ENCODE results near the gene SSBP4. TPM values are rescaled to one million over a fixed set of nuclear protein-coding genes. Genes with fewer than 3 reads are reported as not detected.
A peak's percentile ranks its signal among the peaks of the same experiment; 100 is the strongest.

The SSBP4 gene
- polyA plus RNA-seq, 1 of the 3 experiments (the other 2 are of a cell fraction): 24.9 TPM

DNA sequence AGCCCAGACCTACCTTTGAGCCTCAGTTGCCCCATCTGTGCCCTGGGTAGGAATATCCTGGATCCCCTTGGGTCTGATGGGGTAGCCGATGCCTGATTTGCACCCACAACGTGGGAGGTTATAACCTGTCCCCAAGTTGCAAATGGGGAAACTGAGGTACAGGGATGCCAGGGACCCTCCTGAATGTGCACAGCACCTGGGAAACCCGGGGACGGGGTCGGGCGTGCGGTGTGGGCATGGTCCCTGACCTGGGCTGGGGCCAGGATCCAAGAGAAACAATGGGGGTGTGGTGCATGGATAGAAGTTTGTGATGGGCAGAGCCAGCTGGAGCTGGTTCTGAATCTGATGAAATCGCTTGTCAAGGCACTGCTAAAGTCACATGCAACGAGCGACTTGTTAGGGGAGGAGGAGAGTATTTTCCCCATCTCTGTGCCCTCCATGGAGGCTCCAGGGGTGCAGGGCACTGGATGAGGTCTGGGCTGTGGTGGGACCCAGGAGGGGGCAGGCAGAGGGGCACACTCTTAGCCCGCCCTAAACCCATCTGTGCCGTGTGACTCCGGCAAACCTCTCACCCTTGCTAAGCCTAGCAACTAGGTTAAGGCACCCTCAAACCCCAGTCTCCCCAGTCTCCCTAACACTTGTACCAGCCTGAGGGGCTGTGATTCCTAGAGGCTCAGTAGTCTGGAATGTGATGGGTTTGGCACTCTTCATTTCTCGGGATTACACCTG lies 32.5 kb upstream of the SSBP4 start:
- Histone ChIP-seq H3K36me3 (replicated peaks in 1 of 2; ENCODE audit: control insufficient read depth in 1 of 2, insufficient read depth in 2 of 2, low read length in 1 of 2) (peaks cover 3 to 6% of the 10 kb centered on the region in 2 experiments), H3K9me3 (no peaks in the 10 kb centered on the region), H3K4me2 (peak overlapping the region; percentile 82), H3K9ac (peak overlapping the region; percentile 39), H3K27ac (ENCODE audit: low read depth in 2 of 2, low read length in 1 of 2) (0 out of 4 replicates have a peak overlapping the region, but pooled peaks of 1 of the 2 experiments have one; percentile 9), H3F3A (replicated peaks; ENCODE audit: insufficient read depth) (peaks cover 18% of the 10 kb centered on the region), H3K9me2 (no peaks in the 10 kb centered on the region), H3K79me2 (ENCODE audit: insufficient read depth) (peaks cover 9% of the 10 kb centered on the region), H3K27me3 (ENCODE audit: insufficient read depth) (no peaks in the 10 kb centered on the region), H4K20me1 (ENCODE audit: insufficient read depth) (no peaks in the 10 kb centered on the region; the same call in 1 of the 2 replicates), H3K4me3 (ENCODE audit: low read depth in 2 of 2, low read length in 1 of 2) (peak overlapping the region; percentile 51 to 60), H2AFZ (ENCODE audit: low read depth) (no peak overlapping the region), H3K4me1 (ENCODE audit: control insufficient read depth in 1 of 2, insufficient read depth in 2 of 2, low read depth in 1 of 2, low read length in 1 of 2) (peaks cover 0 to 9% of the 10 kb centered on the region in 2 experiments; a peak in 1 of 4 replicates)
- ChIA-PET POLR2A (no interaction called here), CTCF (interaction anchor here (0.6 to 8.6 kb wide), 11 partner anchors 9 to 45 kb away, joined by 3 to 160 read pairs (median 6); partner anchors contain the start of gene SSBP4)
- WGBS (ENCODE audit: low lambda C conversion rate): 83% methylated on average over 11 of the region's 14 CpGs
- no peak for DNase-seq
- TF ChIP-seq FOXM1 (IDR thresholded peaks at IDR 0.05; ENCODE audit: low read depth): no peak
- TF ChIP-seq TAF1 (IDR thresholded peaks at IDR 0.05; ENCODE audit: borderline replicate concordance, low read depth, low read length): no peak
- no peak for TF ChIP-seq NRF1 (IDR thresholded peaks at IDR 0.05; ENCODE audit: low read depth, low read length)
- TF ChIP-seq EP300 (IDR thresholded peaks at IDR 0.05; ENCODE audit: borderline replicate concordance in 1 of 2, low read depth in 1 of 2, low read length in 1 of 2): no peak
- no peak for TF ChIP-seq RFX5 (IDR thresholded peaks at IDR 0.05; ENCODE audit: low read length)
- no peak for TF ChIP-seq JUND (IDR thresholded peaks at IDR 0.05)
- TF ChIP-seq SIN3A (IDR thresholded peaks at IDR 0.05; ENCODE audit: borderline replicate concordance, low read depth, low read length): no peak
- no peak for TF ChIP-seq TCF12 (IDR thresholded peaks at IDR 0.05)
- TF ChIP-seq NFIC (IDR thresholded peaks at IDR 0.05; ENCODE audit: borderline replicate concordance): no peak
- no peak for TF ChIP-seq GATA2 (CRISPR knock-in tag; IDR thresholded peaks at IDR 0.05)
- no peak for TF ChIP-seq SMC3 (IDR thresholded peaks at IDR 0.05; ENCODE audit: low read depth, low read length)
- TF ChIP-seq RCOR1 (IDR thresholded peaks at IDR 0.05; ENCODE audit: low read length): no peak

DNA sequence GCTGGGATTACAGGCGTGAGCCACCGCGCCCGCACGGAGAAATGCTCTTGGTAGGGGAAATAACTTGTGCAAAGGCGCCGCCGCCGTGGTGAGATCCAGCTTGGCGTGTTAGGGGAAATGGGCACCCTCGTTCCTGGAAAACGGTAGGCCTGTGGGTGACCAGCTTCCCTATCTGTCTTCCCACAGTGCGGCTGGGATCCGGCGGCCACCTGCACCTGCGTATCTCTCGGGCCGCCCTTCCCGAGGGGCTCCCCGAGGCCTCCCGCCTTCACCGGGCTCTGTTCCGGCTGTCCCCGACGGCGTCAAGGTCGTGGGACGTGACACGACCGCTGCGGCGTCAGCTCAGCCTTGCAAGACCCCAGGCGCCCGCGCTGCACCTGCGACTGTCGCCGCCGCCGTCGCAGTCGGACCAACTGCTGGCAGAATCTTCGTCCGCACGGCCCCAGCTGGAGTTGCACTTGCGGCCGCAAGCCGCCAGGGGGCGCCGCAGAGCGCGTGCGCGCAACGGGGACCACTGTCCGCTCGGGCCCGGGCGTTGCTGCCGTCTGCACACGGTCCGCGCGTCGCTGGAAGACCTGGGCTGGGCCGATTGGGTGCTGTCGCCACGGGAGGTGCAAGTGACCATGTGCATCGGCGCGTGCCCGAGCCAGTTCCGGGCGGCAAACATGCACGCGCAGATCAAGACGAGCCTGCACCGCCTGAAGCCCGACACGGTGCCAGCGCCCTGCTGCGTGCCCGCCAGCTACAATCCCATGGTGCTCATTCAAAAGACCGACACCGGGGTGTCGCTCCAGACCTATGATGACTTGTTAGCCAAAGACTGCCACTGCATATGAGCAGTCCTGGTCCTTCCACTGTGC lies 30.9 kb upstream of the SSBP4 start:
- POLR2A ChIA-PET: interaction anchor here (0.6 to 1.2 kb wide), 6 partner anchors 31 to 176 kb away, joined by 3 to 4 read pairs (median 3); partner anchors contain the start of gene SSBP4
- TF ChIP-seq, protein P1, sequence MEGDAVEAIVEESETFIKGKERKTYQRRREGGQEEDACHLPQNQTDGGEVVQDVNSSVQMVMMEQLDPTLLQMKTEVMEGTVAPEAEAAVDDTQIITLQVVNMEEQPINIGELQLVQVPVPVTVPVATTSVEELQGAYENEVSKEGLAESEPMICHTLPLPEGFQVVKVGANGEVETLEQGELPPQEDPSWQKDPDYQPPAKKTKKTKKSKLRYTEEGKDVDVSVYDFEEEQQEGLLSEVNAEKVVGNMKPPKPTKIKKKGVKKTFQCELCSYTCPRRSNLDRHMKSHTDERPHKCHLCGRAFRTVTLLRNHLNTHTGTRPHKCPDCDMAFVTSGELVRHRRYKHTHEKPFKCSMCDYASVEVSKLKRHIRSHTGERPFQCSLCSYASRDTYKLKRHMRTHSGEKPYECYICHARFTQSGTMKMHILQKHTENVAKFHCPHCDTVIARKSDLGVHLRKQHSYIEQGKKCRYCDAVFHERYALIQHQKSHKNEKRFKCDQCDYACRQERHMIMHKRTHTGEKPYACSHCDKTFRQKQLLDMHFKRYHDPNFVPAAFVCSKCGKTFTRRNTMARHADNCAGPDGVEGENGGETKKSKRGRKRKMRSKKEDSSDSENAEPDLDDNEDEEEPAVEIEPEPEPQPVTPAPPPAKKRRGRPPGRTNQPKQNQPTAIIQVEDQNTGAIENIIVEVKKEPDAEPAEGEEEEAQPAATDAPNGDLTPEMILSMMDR (IDR thresholded peaks at IDR 0.05): peak; percentile 85
- TF ChIP-seq POLR2AphosphoS5 (IDR thresholded peaks at IDR 0.05; ENCODE audit: low read depth, low read length) (no peak), MXI1 (IDR thresholded peaks at IDR 0.05; ENCODE audit: low read depth, low read length) (peak; percentile 74; the same call in 1 of the 2 replicates), RAD21 (IDR thresholded peaks at IDR 0.05; ENCODE audit: low read length) (peak; percentile 59), TAF1 (IDR thresholded peaks at IDR 0.05; ENCODE audit: borderline replicate concordance, low read depth, low read length) (0 out of 2 replicates have a peak, but pooled peaks have one; percentile 21), EZH2phosphoT487 (IDR thresholded peaks at IDR 0.05; ENCODE audit: borderline replicate concordance, low read depth) (no peak), MEF2A (IDR thresholded peaks at IDR 0.05; ENCODE audit: borderline replicate concordance, low read depth) (no peak), RCOR1 (IDR thresholded peaks at IDR 0.05; ENCODE audit: low read length) (peak; percentile 15; the same call in 1 of the 2 replicates)
- TF ChIP-seq, protein P2, sequence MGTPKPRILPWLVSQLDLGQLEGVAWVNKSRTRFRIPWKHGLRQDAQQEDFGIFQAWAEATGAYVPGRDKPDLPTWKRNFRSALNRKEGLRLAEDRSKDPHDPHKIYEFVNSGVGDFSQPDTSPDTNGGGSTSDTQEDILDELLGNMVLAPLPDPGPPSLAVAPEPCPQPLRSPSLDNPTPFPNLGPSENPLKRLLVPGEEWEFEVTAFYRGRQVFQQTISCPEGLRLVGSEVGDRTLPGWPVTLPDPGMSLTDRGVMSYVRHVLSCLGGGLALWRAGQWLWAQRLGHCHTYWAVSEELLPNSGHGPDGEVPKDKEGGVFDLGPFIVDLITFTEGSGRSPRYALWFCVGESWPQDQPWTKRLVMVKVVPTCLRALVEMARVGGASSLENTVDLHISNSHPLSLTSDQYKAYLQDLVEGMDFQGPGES (IDR thresholded peaks at IDR 0.05; ENCODE audit: low read depth, low read length): no peak
- TF ChIP-seq, protein P3, sequence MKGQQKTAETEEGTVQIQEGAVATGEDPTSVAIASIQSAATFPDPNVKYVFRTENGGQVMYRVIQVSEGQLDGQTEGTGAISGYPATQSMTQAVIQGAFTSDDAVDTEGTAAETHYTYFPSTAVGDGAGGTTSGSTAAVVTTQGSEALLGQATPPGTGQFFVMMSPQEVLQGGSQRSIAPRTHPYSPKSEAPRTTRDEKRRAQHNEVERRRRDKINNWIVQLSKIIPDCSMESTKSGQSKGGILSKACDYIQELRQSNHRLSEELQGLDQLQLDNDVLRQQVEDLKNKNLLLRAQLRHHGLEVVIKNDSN (IDR thresholded peaks at IDR 0.05; ENCODE audit: borderline replicate concordance, low read depth): no peak
- TF ChIP-seq, protein P4, sequence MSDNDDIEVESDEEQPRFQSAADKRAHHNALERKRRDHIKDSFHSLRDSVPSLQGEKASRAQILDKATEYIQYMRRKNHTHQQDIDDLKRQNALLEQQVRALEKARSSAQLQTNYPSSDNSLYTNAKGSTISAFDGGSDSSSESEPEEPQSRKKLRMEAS (IDR thresholded peaks at IDR 0.05; ENCODE audit: low read depth): peak; percentile 68; the same call in 1 of the 2 replicates

More for the DNA sequence above, 30.9 kb upstream of the SSBP4 start:
- Histone ChIP-seq H3K79me2 (ENCODE audit: insufficient read depth) (peaks cover 9% of the 10 kb centered on the region), H3F3A (replicated peaks; ENCODE audit: insufficient read depth) (peaks cover 18% of the 10 kb centered on the region), H3K4me1 (ENCODE audit: control insufficient read depth in 1 of 2, insufficient read depth in 2 of 2, low read depth in 1 of 2, low read length in 1 of 2) (peaks cover 0 to 9% of the 10 kb centered on the region in 2 experiments; a peak in 1 of 4 replicates), H3K36me3 (replicated peaks in 1 of 2; ENCODE audit: control insufficient read depth in 1 of 2, insufficient read depth in 2 of 2, low read length in 1 of 2) (peaks cover 3 to 6% of the 10 kb centered on the region in 2 experiments), H3K27ac (ENCODE audit: low read depth in 2 of 2, low read length in 1 of 2) (no peak overlapping the region), H2AFZ (ENCODE audit: low read depth) (no peak overlapping the region), H3K4me2 (peak overlapping the region; percentile 82; the same call in 1 of the 2 replicates), H3K9me2 (no peaks in the 10 kb centered on the region), H3K27me3 (ENCODE audit: insufficient read depth) (no peaks in the 10 kb centered on the region), H3K4me3 (ENCODE audit: low read depth in 2 of 2, low read length in 1 of 2) (peak overlapping the region; percentile 51 to 60; a peak in 3 of 4 replicates), H4K20me1 (ENCODE audit: insufficient read depth) (no peaks in the 10 kb centered on the region; the same call in 1 of the 2 replicates), H3K9me3 (no peaks in the 10 kb centered on the region), H3K9ac (no peak overlapping the region)
- peak; percentile 98 for DNase-seq
- WGBS (ENCODE audit: low lambda C conversion rate): 67% methylated on average over 19 of the region's 86 CpGs
- CTCF ChIA-PET: interaction anchor here (0.6 to 8.6 kb wide), 37 partner anchors 8 to 258 kb away, joined by 3 to 160 read pairs (median 7); partner anchors contain the start of genes IQCN, JUND, LRRC25 and LSM4
